ENCODE data around the gene NBAS.

GRCh38 chr2:15399241-15399640 lies 161.9 kb downstream of the NBAS start:
- TF ChIP-seq, protein P1, sequence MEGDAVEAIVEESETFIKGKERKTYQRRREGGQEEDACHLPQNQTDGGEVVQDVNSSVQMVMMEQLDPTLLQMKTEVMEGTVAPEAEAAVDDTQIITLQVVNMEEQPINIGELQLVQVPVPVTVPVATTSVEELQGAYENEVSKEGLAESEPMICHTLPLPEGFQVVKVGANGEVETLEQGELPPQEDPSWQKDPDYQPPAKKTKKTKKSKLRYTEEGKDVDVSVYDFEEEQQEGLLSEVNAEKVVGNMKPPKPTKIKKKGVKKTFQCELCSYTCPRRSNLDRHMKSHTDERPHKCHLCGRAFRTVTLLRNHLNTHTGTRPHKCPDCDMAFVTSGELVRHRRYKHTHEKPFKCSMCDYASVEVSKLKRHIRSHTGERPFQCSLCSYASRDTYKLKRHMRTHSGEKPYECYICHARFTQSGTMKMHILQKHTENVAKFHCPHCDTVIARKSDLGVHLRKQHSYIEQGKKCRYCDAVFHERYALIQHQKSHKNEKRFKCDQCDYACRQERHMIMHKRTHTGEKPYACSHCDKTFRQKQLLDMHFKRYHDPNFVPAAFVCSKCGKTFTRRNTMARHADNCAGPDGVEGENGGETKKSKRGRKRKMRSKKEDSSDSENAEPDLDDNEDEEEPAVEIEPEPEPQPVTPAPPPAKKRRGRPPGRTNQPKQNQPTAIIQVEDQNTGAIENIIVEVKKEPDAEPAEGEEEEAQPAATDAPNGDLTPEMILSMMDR (IDR thresholded peaks at IDR 0.05; ENCODE audit: insufficient read depth, low read length, poor library complexity, severe bottlenecking), result no peak
- no peak for TF ChIP-seq EZH2phosphoT487 (conservative IDR thresholded peaks at IDR 0.05; ENCODE audit: low read length)

All from SU-DHL-6 (cell line).